IPS DF 19.7 (cell line): ENCODE measurements around the gene C11orf97.
A peak's percentile ranks its signal among the peaks of the same experiment; 100 is the strongest.
"Not testable (repeated sequence)": the region's sequence is repeated elsewhere in the genome, so short reads cannot be mapped to it uniquely, and the experiment has no call there.

ENCODE experiments used
- DNase-seq: peaks from one replicate; pipeline ENCODE4 v3.0.0-alpha.2; 2013; ENCODE audit warnings: low read depth, low spot score

Gene C11orf97, protein sequence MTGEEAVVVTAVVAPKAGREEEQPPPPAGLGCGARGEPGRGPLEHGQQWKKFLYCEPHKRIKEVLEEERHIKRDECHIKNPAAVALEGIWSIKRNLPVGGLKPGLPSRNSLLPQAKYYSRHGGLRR

DNA sequence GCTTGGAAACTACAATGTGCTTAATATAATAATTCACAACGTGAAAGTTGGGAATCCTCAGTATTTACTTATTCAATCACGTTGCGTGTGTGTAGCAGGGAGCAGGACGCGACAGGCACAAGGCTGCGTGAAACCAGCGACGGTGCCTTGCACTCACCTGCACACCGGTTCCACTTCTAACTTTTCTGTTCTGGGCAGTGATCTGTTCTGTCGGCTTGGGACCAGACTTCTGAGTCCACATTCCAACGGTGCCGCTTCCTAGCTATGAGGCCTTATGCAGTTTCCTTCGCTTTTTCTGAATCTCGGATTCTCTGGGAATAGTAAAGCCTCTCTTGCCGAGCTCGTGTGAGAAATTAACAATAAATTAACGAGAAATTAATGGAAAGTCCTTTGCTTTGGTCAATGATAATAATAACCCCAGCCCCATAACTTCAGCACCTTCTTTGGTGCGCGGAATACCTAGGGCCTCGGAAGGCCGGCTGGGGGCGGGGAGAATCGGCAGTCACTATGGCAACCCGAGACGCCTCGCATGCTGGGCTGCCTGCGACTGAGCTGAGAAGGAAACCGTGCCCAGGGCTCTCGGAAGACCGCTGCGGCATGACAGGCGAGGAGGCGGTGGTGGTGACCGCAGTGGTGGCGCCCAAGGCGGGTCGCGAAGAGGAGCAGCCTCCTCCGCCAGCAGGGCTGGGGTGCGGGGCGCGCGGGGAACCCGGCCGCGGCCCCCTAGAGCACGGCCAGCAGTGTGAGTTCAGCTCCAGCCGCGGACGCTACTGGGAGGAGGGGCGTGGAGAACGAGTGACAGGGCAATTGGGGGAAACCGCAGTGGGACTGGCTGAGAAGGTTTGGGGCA, at the start of gene C11orf97:
C11orf97 (plus strand) TSS at position 530 of the 850 bp plus-strand sequence; CDS start at position 598, 68 bp downstream.
- DNase-seq: peak; percentile 25

DNA sequence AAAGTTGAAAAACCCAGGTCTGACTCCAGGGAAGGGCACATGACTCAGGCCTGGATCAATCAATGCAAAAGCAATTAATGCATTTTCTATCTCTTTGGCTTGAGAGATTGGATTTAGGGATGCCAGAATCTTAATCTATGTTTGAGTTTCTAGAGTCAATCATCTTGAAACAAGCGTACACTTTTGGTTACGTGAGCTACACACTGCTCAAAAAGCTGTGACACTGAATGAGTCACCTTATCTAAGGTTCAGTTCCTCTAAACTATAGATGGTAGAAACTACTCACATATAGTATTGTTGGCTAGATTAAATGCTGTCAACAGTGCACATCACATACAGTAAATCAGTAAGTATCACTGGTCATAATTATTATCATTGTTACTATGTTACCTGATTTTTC, 42.8 kb upstream of the C11orf97 start:
- no peak for DNase-seq

DNA sequence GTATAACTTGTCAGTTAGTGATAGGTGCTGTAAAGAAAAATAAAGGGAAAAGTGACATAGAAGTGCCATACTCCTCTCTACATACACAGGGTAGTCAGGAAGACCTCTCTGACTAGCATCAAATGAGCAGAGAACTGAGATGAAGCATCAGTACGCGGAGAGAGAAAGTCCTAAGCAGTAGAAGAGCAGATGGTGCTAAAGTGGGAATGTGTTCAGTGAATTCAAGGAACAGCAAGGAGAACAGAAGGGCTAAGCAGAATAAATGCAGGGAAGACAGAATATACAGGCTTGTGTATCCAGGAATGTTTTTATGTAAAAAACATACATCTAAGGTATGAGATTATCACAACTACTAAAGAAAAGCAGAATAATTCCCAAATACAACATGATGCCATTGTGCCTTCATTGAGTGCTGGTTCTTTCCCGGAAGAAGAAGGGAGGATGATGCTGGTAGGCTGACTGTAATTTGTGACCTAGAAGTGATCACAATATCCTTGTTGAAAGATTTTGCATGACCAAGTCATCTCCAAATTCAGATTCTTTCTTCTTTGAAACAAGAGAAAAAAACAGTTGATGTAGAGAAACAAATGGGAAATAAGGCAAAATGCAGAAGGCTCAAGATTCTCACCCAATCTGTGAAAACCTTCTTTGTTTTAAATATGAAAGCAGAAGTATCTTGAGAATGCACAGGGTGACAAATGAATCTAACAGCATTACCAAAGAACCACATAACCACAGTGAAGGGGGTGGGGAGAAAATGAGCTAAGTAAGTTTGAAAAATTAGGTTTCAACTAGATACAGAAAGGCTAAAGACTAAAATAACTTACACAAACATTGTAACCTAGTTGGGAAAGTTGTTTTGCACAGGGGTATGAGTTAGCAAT, 39.1 kb upstream of the C11orf97 start:
- DNase-seq: peak; percentile 23

DNA sequence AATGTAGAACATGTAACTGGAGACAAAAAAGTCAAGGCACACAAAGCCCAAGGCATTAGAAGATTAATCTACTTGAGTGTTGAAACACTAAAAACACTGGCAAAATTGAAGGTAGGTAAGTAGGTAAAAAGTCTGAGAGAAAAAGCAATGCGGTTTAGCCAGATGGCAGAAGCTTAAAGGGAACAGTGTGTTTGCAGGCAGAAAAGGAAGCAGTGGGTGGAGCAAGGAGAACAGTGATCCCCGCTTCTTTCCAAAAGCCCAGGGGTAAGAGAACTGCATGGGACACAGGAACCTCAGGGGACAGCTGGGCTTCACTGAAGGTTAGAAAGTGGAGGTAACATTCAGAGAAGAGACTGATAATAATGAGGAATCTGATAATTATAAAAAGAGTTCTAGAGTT, 34.6 kb upstream of the C11orf97 start:
- no peak for DNase-seq

DNA sequence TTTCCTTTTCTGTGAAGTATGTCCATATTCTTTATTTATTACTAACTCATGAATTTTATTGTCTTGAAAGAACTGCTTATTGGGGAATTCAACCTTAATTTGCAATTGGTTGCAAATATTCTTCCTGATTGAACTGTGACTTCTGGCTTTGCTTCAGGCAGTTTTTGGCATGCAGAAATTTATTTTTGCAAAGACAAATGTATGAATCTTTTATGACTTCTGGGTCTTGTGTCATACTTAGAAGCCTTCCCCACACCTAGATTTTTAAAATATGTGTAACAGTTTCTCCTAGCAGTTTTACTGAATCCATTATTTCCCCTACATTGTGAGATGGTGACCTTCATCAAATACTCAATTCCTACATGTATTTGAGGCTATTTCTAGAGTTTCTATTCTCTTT, 30.9 kb upstream of the C11orf97 start:
- no peak for DNase-seq

DNA sequence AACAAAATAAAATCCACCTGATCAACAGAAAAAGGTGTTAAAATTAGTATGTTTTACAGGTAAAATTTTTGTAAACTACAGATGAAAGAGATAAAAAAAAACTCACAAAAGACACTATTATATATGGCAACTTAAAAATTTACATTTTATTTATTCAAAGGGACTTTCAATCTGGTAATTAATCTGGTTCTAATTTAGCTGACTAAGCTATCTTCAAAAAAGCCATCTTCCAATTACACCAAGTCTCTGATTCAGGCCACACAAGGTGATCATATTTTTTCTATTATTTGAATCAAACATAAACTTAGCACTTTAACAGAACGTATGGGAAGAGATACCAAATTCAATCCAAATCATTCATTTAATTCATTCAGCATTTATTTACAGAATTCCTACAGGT, 26.2 kb upstream of the C11orf97 start:
- DNase-seq: no peak

DNA sequence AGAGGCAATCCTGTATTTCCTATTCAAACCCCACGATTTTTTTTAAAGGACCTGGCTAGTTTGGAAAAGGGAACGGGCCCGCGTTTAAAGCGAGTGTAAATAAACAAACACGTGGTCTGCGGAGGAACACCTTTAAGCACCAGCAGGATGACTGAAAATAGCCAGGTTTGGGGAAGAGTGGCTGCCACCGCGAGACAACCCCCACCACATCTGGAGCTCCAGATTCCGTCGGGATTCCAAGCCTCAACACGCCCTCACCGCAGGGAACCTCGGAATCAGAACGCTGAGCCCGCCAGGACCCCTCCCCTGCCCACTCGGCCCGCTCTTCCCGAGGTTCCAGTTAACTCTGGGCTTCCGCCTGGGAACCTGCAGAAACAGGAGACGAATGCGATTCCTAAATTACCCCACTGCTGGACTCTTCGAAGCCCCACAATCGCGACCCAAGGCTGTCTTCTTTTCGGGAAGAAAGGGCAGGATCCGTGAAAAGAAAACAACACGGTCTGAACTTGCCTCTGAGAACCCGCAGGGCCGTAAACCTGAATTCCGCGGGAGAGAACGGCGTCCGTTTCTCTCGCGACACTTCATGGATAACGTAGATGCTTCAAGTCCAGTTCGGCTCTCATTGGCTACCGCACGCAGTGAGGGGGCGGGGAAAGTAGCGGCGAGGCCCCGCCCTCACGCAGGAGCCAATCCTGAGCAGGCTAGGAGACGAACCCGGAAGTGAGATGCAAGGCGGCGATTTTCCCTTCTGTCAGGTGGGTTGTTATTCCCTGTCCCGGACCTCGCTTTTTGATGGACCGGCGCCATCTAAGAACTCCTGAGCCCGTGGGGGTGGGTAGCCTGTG, 18.8 kb upstream of the C11orf97 start, which contains the start of the genes ANKRD49 and MRE11:
ANKRD49 (plus strand) TSS at position 704 of the 845 bp plus-strand sequence. CDS start 2,710 bp downstream, outside the sequence.
MRE11 (minus strand) TSS at position 564 of the 845 bp plus-strand sequence. CDS start 1,043 bp downstream, outside the sequence.
- DNase-seq: peak; percentile 95

DNA sequence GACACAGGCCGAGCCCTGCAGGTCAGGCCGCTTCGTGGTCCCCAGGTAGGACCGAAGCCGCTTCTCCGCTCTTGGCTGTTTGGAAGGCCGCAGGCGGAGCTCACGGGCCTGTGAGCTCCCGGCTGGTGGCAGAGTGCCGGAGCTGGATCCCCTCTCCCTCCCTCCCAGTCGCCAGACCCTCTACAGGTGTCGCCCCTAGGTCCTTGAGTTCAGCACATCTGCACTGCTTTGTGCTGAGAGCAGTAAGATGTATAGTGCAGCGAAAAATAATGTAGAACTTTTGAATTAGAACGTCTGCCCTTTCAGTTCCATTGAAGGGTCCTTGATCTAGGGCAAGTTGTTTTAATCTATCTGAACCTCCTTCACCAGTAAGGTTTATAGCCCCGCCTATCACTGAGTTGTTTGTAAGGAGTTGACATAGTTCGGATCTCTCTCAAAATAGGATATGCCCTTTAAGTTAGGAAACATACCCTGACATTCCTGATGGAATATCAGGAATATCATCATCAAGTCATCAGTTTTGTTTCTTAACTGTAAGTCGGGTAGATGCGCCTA, 18.1 kb upstream of the C11orf97 start:
- DNase-seq: no peak

DNA sequence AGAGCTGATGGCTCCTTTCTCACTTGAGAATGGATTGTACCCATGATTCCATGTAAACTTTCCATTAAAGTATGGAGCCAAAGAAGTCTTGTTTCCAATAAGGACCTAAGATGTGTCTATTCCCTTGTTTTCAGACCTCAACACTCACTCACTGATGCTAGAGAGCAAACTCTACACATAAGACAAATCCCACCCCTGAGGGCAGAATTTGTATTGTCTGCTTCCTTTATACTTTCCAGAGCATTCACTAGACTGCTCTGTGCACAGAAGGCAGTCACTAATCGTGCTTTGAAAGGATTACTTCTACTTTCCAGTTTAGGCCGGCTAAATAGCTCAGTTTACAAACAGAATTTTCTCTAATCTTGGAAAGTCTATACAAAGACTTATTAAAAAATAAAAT, 12.1 kb upstream of the C11orf97 start:
- no peak for DNase-seq

DNA sequence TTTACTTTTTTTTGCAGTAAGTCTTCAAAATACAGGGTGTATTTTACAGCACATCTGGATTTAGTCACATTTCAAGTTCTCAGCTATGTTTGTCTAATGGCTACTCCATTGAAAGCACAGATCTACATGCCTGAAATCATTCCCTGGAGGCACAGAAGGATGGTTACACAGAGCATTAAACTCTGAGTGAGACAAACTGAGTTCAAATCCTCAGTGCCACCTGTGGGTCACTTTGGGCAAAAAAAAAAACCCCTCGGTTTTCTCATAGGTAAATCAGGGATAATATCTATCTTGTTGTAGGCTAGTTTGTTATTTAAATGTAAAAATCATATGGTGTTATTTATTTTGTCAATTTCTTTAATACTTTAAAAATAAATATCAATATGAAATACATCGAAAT, 10.7 kb upstream of the C11orf97 start:
- DNase-seq: no peak

DNA sequence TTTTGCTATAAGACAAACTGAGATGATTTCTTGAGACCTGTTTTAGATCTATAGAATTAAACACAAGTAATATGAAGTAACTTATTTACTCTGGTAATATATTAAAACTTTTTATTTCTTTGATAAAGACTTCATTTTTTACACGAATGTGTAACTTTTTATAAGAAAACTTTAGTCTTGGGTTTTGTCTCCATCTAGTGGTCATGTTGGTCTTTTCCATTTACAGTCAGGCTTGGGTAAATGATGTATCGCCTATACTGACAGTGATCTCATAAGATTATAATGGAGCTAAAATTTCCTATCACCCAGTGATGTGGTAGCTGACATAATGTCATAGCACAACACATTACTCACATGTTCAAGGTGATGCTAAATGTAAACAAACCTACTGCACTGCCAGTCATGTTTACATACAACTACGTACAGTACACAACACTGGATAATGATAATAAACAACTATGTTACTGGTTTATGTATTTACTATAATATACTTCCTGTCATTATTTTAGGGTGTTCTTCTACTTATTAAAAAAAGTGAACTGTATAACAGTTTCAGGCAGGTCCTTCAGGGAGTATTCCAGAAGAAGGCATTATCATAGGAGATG, 7.5 kb upstream of the C11orf97 start:
- no peak for DNase-seq

DNA sequence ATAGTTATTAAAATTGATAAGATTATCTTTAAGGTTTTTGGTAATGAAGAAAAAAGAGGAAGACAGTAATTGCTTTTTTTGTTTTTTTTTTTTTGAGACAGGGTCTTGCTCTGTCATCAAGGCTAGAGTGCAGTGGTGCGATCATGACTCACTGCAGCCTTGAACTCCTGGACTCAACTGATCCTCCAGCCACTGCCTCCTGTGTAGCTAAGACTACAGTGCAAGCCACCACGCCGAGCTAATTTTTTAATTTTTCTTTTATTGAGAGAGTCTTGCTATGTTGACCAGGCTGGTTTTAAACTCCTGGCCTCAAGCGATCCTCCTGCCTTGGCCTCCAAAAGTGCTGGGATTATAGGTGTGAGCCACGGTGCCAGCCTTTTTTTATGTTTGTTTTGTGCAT, 5.7 kb upstream of the C11orf97 start:
- DNase-seq: not testable (repeated sequence)

DNA sequence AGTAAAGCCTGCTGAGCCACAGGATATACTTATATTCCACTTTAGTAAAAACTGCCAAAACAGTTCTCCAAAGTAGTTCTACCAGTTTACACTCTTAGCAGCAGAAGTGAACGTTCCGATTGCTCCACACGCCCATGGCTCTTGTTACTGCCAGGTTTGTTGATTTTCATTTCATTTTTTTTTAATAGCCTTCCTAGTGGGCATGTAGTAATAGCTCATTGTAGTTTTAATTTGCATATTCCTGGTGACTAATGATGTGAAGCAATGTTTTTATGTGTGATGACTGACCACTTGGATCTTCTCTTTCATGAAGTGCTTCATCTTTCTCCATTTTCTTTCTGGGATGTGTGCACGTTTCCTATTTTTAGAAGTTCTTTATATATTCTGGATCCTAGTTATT, 4.8 kb upstream of the C11orf97 start:
- DNase-seq: no peak

DNA sequence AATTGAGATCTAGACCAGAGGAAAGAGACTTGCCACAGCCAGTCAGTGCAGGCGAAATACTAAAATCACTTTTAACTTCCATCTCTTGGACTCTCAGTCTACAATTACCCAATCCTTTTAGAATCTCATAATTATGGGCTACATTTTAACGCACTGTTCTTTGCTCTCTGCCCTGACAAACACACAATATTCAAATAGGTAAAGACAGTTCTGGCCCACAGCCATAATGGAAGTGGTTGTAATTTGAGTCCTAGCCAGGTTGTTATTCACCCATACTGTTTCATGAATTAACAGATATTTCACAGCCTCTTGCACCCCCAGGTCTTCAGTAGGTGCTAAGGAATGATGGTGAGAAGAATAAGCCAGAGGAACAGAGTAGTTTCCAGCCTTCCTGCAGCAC, 830 bp downstream of the C11orf97 start:
- DNase-seq: no peak

DNA sequence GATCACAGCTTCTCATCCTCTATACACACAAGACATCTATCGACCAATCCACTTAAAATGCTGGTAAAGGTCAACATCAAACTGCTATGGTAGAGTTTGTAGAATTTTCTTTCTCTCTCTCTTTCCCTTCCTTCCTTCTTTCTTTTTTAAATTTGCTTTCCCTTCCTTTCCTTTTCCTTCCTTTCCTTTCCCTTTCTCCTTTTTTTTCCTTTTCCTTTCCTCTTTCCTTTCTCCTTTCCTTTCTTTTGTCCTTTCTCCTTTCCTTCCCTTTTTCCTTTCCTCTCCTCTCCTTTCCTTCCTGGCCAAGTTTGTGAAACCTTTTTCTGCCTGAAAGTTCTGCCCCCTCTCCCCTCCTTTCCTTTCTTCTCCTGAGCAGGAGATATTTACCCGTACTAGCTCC, 3.1 kb downstream of the C11orf97 start:
- no peak for DNase-seq

DNA sequence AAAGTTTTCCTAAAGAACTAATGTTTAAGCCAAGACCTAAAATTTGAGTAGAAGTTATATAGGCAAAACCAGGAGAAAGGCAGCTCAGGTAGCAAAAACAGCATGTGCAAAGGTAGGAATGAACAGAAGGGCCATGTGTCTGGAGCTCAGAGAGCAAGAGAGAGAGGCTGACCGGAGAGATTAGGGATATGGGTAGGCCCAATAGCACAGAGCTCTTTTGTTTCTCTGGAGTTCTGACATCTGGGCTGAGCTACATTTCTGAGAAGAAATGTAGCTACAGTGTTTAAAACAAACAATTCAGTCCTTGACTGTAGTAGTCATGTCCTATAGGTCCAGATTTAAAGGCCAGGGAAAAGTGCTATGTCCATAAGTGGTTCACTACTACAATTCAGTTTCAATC, 4.5 kb downstream of the C11orf97 start:
- no peak for DNase-seq

DNA sequence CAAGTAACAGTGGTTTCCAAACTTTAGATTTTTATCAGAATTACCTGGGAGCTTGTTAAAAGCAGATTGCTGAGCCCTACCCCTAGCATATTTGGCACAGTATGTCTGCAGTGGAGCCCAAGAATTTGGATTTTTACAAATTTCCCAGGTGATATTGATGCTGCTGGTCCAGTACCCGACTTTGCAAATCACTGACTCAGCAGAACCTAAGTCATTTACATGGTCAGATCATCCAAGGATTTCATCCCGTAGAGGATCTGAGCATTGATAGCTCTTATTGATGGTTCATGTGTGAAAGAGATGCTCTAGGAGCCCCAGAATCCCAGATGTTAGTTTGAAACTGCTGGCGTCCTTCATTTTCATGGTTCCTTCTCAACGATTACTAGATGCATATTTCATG, 6.0 kb downstream of the C11orf97 start:
- no peak for DNase-seq

DNA sequence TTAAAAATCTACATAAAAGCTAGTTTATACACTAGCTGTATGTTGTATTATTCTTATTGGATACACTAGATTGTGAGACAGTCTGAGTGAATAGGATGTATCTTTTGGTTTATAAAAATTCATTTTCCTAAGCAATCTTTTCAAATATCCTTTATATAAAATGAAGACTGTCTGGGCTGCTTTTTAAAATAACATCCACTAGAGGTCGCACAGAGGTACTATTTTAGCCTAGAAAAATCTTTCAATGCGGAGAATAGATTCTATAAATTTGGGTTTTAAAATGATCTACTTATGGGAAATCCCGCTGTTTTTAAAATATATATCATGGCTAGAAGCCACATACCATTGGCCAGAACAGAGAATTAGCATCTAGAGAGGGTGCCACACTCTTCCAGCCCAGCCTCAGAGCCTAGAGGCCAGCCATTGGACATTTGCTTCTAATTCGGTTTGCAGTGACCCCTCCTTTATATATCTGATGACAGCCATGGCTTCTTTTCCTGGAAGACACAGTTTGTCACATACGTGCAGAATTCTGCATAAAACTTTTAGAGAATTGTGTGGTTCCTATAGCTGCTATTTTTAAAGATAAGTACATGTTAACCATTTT, 7.3 kb downstream of the C11orf97 start:
- no peak for DNase-seq

DNA sequence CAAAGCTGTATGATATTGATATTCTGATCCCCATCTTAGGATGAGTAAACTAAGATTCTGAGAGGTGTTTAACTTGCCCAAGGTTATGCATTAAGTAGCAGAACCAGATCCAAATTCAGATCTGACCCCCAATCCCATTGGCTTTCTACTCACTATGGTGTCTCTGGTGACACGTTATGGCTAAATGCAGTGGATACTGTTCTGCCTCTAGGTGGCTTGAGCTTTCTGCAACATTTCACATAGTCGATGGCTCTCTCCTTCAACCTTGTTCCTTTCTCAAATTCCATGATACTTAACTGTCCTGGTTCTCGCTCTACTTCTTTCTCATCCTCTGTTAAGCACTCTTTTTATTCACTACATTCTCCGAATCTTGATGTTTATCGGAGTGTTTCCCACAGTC, 9.4 kb downstream of the C11orf97 start:
- DNase-seq: no peak

DNA sequence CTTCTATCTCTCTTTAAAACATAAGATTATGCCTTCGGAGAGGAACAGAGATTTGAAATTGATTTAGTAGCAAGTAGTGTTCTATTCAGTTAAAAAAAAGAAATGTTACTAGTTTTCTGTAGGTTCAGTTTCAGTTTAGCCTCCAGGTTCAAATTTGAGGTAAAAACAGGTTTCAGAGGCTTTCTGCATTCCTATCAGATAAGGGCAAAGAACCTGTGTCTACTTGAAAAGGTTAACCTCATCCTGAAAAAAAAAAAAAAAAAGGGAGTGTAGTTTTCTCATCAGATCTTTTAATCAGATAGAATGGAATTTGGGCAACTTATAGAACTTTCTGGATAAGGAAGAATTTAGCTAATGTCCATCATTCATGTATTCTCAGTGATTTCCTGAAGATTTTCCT, 12.1 kb downstream of the C11orf97 start:
- no peak for DNase-seq
